ENCODE measurements around the gene KIAA0232.

Gene KIAA0232

GRCh38 chr4:6902318-6903042 is 120.0 kb downstream of the KIAA0232 start:
- TF ChIP-seq CTCF (IDR thresholded peaks at IDR 0.05): no peak

GRCh38 chr4:6905516-6906445 is 123.3 kb downstream of the KIAA0232 start:
- TF ChIP-seq CTCF (IDR thresholded peaks at IDR 0.05): no peak

GRCh38 chr4:6907658-6908191 is 125.2 kb downstream of the KIAA0232 start:
- peak; percentile 69 for TF ChIP-seq CTCF (IDR thresholded peaks at IDR 0.05)

GRCh38 chr4:6908432-6909112 is 126.0 kb downstream of the KIAA0232 start:
- no peak for TF ChIP-seq CTCF (IDR thresholded peaks at IDR 0.05)

- 0 out of 2 replicates have a peak, but pooled peaks have one; percentile 21 for TF ChIP-seq CTCF (IDR thresholded peaks at IDR 0.05)
These were observed 126.8 kb downstream of the KIAA0232 start, which contains the start of gene TBC1D14 for GRCh38 chr4:6909113-6909969. TSS of gene TBC1D14 (plus strand) at chr4:6909826. CDS start at chr4:6923390, 13,564 bp downstream.

GRCh38 chr4:6909970-6910339 is 127.4 kb downstream of the KIAA0232 start:
- no peak for TF ChIP-seq CTCF (IDR thresholded peaks at IDR 0.05)

Data from LNCAP (cell line).